ENCODE data around the gene SLC30A2.

SLC30A2 gene

GRCh38 chr1:26069941-26070295 is 24.0 kb upstream of the SLC30A2 start:
- no peak for DNase-seq

- DNase-seq: no peak
Observed at GRCh38 chr1:26067432-26067911, 21.6 kb upstream of the SLC30A2 start, which contains the start of gene TRIM63. Gene TRIM63 (minus strand): TSS chr1:26067630. CDS start chr1:26067494, 136 bp downstream.

GRCh38 chr1:26066857-26067256 is 20.9 kb upstream of the SLC30A2 start:
- DNase-seq: no peak

- DNase-seq: no peak
Observed at GRCh38 chr1:26066160-26066559, 20.2 kb upstream of the SLC30A2 start.

GRCh38 chr1:26064553-26064952 is 18.6 kb upstream of the SLC30A2 start:
- no peak for DNase-seq

- DNase-seq: no peak
Observed at GRCh38 chr1:26060832-26061574, 15.1 kb upstream of the SLC30A2 start.

- no peak for DNase-seq
Observed at GRCh38 chr1:26059906-26060305, 14.0 kb upstream of the SLC30A2 start.

GRCh38 chr1:26058052-26058595 is 12.2 kb upstream of the SLC30A2 start:
- no peak for DNase-seq

- no peak for DNase-seq
Observed at GRCh38 chr1:26057189-26057588, 11.3 kb upstream of the SLC30A2 start.

GRCh38 chr1:26055041-26055440 is 9.1 kb upstream of the SLC30A2 start:
- no peak for DNase-seq

- DNase-seq: no peak
Observed at GRCh38 chr1:26053718-26054560, 8.0 kb upstream of the SLC30A2 start.

- no peak for DNase-seq
Observed at GRCh38 chr1:26050248-26050640, 4.3 kb upstream of the SLC30A2 start.

- DNase-seq: no peak
Observed at GRCh38 chr1:26049531-26050247, 3.8 kb upstream of the SLC30A2 start.

GRCh38 chr1:26047278-26047874 is 1.5 kb upstream of the SLC30A2 start:
- DNase-seq: no peak

- no peak for DNase-seq
Observed at GRCh38 chr1:26046246-26047095, 553 bp upstream of the SLC30A2 start.

- no peak for DNase-seq
Observed at GRCh38 chr1:26044971-26045721, 772 bp downstream of the SLC30A2 start.

GRCh38 chr1:26044414-26044813 is 1.5 kb downstream of the SLC30A2 start:
- no peak for DNase-seq

- no peak for DNase-seq
Observed at GRCh38 chr1:26043765-26044164, 2.2 kb downstream of the SLC30A2 start.

- DNase-seq: no peak
Observed at GRCh38 chr1:26041978-26042377, 3.9 kb downstream of the SLC30A2 start.

- DNase-seq: no peak
Observed at GRCh38 chr1:26041401-26041800, 4.5 kb downstream of the SLC30A2 start.

- DNase-seq: no peak
Observed at GRCh38 chr1:26038904-26039303, 7.0 kb downstream of the SLC30A2 start.

All from cortex of kidney (tissue), 1 donor.